Measurements from ENCODE around the gene RNU2-63P. TPM values are rescaled to one million over a fixed set of nuclear protein-coding genes. Genes with fewer than 3 reads are reported as not detected.
A peak's percentile ranks its signal among the peaks of the same experiment; 100 is the strongest.

RNU2-63P gene
- total and polyA plus RNA-seq, 2 experiments from 2014 or later, result 2.0 TPM; not detected in 1

DNA sequence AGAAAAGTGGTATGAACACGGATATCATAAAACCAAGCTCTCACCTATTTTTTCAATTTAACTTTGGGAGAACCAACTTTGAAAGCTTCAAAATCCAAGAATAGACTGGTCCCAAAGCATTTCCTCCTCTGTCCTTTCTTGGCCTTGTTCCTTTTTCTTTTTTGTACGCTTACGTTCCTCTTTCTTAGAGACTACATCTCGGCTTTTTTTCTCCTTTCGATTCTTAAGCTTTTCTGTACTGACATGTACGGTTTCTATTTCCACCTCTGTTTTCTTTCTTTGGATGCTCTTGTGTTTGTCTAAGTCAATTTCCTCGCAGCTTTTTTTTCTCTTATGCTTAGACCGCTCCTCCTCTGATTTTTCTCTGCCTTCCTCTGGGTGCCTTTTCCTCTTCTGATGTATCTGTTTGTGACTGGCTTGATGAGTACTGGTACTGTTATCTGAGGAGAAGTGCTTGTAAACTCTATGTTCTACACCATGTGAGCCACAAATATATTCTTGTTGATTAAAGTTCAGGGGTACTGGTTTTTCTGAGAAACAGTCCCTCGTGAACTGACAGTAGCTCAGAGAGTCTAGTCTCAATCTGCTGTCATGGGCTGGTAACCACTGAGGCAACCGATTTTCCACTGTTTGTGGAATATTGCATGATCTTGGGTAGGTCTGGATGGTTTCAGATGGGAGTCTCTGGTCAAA lies 11.5 kb upstream of the RNU2-63P start (continued):
- TF ChIP-seq, protein P1, sequence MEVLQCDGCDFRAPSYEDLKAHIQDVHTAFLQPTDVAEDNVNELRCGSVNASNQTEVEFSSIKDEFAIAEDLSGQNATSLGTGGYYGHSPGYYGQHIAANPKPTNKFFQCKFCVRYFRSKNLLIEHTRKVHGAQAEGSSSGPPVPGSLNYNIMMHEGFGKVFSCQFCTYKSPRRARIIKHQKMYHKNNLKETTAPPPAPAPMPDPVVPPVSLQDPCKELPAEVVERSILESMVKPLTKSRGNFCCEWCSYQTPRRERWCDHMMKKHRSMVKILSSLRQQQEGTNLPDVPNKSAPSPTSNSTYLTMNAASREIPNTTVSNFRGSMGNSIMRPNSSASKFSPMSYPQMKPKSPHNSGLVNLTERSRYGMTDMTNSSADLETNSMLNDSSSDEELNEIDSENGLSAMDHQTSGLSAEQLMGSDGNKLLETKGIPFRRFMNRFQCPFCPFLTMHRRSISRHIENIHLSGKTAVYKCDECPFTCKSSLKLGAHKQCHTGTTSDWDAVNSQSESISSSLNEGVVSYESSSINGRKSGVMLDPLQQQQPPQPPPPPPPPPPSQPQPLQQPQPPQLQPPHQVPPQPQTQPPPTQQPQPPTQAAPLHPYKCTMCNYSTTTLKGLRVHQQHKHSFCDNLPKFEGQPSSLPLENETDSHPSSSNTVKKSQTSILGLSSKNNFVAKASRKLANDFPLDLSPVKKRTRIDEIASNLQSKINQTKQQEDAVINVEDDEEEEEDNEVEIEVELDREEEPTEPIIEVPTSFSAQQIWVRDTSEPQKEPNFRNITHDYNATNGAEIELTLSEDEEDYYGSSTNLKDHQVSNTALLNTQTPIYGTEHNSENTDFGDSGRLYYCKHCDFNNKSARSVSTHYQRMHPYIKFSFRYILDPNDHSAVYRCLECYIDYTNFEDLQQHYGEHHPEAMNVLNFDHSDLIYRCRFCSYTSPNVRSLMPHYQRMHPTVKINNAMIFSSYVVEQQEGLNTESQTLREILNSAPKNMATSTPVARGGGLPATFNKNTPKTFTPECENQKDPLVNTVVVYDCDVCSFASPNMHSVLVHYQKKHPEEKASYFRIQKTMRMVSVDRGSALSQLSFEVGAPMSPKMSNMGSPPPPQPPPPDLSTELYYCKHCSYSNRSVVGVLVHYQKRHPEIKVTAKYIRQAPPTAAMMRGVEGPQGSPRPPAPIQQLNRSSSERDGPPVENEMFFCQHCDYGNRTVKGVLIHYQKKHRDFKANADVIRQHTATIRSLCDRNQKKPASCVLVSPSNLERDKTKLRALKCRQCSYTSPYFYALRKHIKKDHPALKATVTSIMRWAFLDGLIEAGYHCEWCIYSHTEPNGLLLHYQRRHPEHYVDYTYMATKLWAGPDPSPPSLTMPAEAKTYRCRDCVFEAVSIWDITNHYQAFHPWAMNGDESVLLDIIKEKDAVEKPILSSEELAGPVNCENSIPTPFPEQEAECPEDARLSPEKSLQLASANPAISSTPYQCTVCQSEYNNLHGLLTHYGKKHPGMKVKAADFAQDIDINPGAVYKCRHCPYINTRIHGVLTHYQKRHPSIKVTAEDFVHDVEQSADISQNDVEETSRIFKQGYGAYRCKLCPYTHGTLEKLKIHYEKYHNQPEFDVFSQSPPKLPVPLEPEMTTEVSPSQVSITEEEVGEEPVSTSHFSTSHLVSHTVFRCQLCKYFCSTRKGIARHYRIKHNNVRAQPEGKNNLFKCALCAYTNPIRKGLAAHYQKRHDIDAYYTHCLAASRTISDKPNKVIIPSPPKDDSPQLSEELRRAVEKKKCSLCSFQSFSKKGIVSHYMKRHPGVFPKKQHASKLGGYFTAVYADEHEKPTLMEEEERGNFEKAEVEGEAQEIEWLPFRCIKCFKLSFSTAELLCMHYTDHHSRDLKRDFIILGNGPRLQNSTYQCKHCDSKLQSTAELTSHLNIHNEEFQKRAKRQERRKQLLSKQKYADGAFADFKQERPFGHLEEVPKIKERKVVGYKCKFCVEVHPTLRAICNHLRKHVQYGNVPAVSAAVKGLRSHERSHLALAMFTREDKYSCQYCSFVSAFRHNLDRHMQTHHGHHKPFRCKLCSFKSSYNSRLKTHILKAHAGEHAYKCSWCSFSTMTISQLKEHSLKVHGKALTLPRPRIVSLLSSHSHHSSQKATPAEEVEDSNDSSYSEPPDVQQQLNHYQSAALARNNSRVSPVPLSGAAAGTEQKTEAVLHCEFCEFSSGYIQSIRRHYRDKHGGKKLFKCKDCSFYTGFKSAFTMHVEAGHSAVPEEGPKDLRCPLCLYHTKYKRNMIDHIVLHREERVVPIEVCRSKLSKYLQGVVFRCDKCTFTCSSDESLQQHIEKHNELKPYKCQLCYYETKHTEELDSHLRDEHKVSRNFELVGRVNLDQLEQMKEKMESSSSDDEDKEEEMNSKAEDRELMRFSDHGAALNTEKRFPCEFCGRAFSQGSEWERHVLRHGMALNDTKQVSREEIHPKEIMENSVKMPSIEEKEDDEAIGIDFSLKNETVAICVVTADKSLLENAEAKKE (CRISPR knock-in tag; IDR thresholded peaks at IDR 0.05), result no peak
- TF ChIP-seq CREB1 (CRISPR knock-in tag; IDR thresholded peaks at IDR 0.05; ENCODE audit: low read depth), result no peak

DNA sequence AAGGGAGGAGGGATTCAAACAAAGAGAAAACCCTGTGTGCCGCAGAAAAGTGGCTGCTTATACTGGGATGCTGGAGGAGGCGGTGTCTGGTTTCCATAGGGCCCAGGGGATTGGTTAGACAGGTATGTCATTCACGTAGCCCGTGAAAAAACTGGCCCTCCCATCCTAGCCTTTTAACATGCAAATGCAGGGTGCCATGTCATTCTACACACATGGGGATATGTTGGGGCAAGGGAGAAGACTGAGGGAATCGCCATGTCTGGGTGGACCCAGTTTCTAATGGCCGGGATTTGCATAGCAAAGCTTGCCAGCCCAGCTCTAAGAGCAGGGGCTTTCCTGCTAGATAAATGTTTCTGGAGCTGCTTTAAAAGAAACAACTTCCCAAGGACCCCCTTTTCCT lies 8.2 kb upstream of the RNU2-63P start:
- ATAC-seq (peak; percentile 100), DNase-seq (ENCODE audit: low spot score) (peak; percentile 97)
- H3K9me3 Mint-ChIP-seq, result peaks cover 9% of the 10 kb centered on the region
- peaks cover 34% of the 10 kb centered on the region for H3K4me1 Mint-ChIP-seq
- Histone ChIP-seq H2AFZ (no peak overlapping the region), H3K27me3 (ENCODE audit: insufficient read depth) (no peaks in the 10 kb centered on the region), H3K27ac (ENCODE audit: low read depth) (peak overlapping the region; percentile 9; the same call in 1 of the 2 replicates), H3K4me2 (peak overlapping the region; percentile 34; the same call in 1 of the 2 replicates), H3K4me3 (no peak overlapping the region), H3K79me2 (replicated peaks; ENCODE audit: insufficient read depth) (no peaks in the 10 kb centered on the region), H4K20me1 (replicated peaks; ENCODE audit: insufficient read depth) (no peaks in the 10 kb centered on the region), H3K9me2 (ENCODE audit: insufficient read depth) (peaks cover 6% of the 10 kb centered on the region; the same call in 1 of the 2 replicates), H3F3A (replicated peaks; ENCODE audit: low read depth) (no peaks in the 10 kb centered on the region), H3K4me1 (ENCODE audit: insufficient read depth) (peaks cover 17% of the 10 kb centered on the region), H3K36me3 (ENCODE audit: insufficient read depth) (no peaks in the 10 kb centered on the region)
- H3K27ac Mint-ChIP-seq, result peak overlapping the region; percentile 94
- H3K36me3 Mint-ChIP-seq (ENCODE audit: low read depth), result peaks cover 12% of the 10 kb centered on the region
- peak overlapping the region; percentile 22; the same call in 2 of the 3 replicates for H3K4me3 Mint-ChIP-seq
- H3K27me3 Mint-ChIP-seq (ENCODE audit: insufficient read depth, low read depth, poor library complexity), result no peaks in the 10 kb centered on the region
- TF ChIP-seq EZH2 (IDR thresholded peaks at IDR 0.05; ENCODE audit: low read depth, unreplicated experiment), result no peak
- TF ChIP-seq JUNB (IDR thresholded peaks at IDR 0.05; ENCODE audit: unreplicated experiment), result no peak
- TF ChIP-seq CREB1 (CRISPR knock-in tag; IDR thresholded peaks at IDR 0.05; ENCODE audit: low read depth), result peak; percentile 40; the same call in 1 of the 2 replicates
- TF ChIP-seq POLR2AphosphoS5 (IDR thresholded peaks at IDR 0.05; ENCODE audit: low read depth), result peak; percentile 42
- no peak for TF ChIP-seq ETS1 (IDR thresholded peaks at IDR 0.05)
- no peak for TF ChIP-seq ZNF114 (CRISPR knock-in tag; IDR thresholded peaks at IDR 0.05)
- TF ChIP-seq, protein P2, sequence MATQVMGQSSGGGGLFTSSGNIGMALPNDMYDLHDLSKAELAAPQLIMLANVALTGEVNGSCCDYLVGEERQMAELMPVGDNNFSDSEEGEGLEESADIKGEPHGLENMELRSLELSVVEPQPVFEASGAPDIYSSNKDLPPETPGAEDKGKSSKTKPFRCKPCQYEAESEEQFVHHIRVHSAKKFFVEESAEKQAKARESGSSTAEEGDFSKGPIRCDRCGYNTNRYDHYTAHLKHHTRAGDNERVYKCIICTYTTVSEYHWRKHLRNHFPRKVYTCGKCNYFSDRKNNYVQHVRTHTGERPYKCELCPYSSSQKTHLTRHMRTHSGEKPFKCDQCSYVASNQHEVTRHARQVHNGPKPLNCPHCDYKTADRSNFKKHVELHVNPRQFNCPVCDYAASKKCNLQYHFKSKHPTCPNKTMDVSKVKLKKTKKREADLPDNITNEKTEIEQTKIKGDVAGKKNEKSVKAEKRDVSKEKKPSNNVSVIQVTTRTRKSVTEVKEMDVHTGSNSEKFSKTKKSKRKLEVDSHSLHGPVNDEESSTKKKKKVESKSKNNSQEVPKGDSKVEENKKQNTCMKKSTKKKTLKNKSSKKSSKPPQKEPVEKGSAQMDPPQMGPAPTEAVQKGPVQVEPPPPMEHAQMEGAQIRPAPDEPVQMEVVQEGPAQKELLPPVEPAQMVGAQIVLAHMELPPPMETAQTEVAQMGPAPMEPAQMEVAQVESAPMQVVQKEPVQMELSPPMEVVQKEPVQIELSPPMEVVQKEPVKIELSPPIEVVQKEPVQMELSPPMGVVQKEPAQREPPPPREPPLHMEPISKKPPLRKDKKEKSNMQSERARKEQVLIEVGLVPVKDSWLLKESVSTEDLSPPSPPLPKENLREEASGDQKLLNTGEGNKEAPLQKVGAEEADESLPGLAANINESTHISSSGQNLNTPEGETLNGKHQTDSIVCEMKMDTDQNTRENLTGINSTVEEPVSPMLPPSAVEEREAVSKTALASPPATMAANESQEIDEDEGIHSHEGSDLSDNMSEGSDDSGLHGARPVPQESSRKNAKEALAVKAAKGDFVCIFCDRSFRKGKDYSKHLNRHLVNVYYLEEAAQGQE (IDR thresholded peaks at IDR 0.05; ENCODE audit: unreplicated experiment), result no peak

All from GM23338 (cell line).